CD14-positive monocyte (primary cell): ENCODE results near the gene RBM4B. TPM values are rescaled to one million over a fixed set of nuclear protein-coding genes. Genes with fewer than 3 reads are reported as not detected.

Experiments
- DNase-seq, 3 donors: peaks; one replicate each; pipeline ENCODE4 v3.0.0-alpha.2; 2011 to 2022
- H2AFZ ChIP-seq: 2 replicates; pipeline ENCODE4 v1.6.0; 2012; ENCODE audit warnings: mild to moderate bottlenecking, low read depth, low read length, inconsistent platforms; ENCODE audit not compliant: insufficient read depth, poor library complexity, severe bottlenecking
- H3K27ac ChIP-seq, 2 donors: 1 replicate in 1 of 2; 2 replicates in 1 of 2; pipeline ENCODE4 v1.5.1; 2012 to 2013; ENCODE audit warnings: low read length in 2 of 2, control low read depth in 1 of 2, inconsistent platforms in 1 of 2, low read depth in 1 of 2, mild to moderate bottlenecking in 1 of 2
- H3K27me3 ChIP-seq, 2 donors: one replicate each; pipeline versions ENCODE4 v1.6.0 to v1.6.1; 2011 to 2013; ENCODE audit warnings: low read length in 2 of 2; ENCODE audit not compliant: control insufficient read depth in 2 of 2, insufficient read depth in 2 of 2
- H3K36me3 ChIP-seq, 2 donors: replicated peaks in 1 of 2; 1 replicate in 1 of 2; 2 replicates in 1 of 2; pipeline versions ENCODE4 v1.5.1 to v1.6.1; 2012 to 2013; ENCODE audit warnings: low read length in 2 of 2, control low read depth in 1 of 2, inconsistent platforms in 1 of 2, mild to moderate bottlenecking in 1 of 2; ENCODE audit not compliant: insufficient read depth in 2 of 2, control insufficient read depth in 1 of 2
- H3K4me1 ChIP-seq, 2 donors: 1 replicate in 1 of 2; 2 replicates in 1 of 2; pipeline versions ENCODE4 v1.5.1 to v1.6.1; 2012 to 2013; ENCODE audit warnings: low read length in 2 of 2, control low read depth in 1 of 2, inconsistent platforms in 1 of 2, mild to moderate bottlenecking in 1 of 2, moderate library complexity in 1 of 2; ENCODE audit not compliant: insufficient read depth in 2 of 2, control insufficient read depth in 1 of 2
- H3K4me2 ChIP-seq: replicated peaks from 2 replicates; pipeline ENCODE3; 2012; ENCODE audit warnings: low read length, moderate library complexity, mild to moderate bottlenecking; ENCODE audit not compliant: poor library complexity, severe bottlenecking; ENCODE audit errors: extremely low read depth
- H3K4me3 ChIP-seq, 3 experiments: fragments of 200-600 bp in 1 of 3; sonication (generic) in 1 of 3; replicated peaks in 1 of 3; 1 replicate in 2 of 3; 2 replicates in 1 of 3; pipeline ENCODE4 v1.5.1; 2011 to 2013; ENCODE audit warnings: low read length in 3 of 3, mild to moderate bottlenecking in 3 of 3, control low read depth in 2 of 3, low read depth in 2 of 3, inconsistent platforms in 1 of 3, moderate library complexity in 1 of 3
- H3K79me2 ChIP-seq: 2 replicates; pipeline ENCODE4 v1.6.0; 2012; ENCODE audit warnings: mild to moderate bottlenecking, control low read depth, inconsistent platforms, low read length, moderate library complexity; ENCODE audit not compliant: insufficient read depth
- H3K9ac ChIP-seq: 2 replicates; pipeline ENCODE4 v1.6.0; 2017; ENCODE audit warnings: low read length, mild to moderate bottlenecking; ENCODE audit not compliant: insufficient read depth, poor library complexity, severe bottlenecking
- H3K9me3 ChIP-seq, 2 donors: replicated peaks in 1 of 2; 1 replicate in 1 of 2; 2 replicates in 1 of 2; pipeline versions ENCODE4 v1.5.1 to v1.6.1; 2012 to 2013; ENCODE audit warnings: low read length in 2 of 2, control low read depth in 1 of 2; ENCODE audit not compliant: control insufficient read depth in 1 of 2, insufficient read depth in 1 of 2
- H4K20me1 ChIP-seq: 2 replicates; pipeline ENCODE4 v1.6.0; 2012; ENCODE audit warnings: mild to moderate bottlenecking, low read length, control low read depth, moderate library complexity; ENCODE audit not compliant: insufficient read depth
- H3K27ac Mint-ChIP-seq, 7 donors: one replicate each; pipeline ENCODE4 v1.8.0; 2020; ENCODE audit warnings: mild to moderate bottlenecking in 7 of 7, mixed read lengths in 7 of 7, moderate library complexity in 6 of 7, inconsistent platforms in 2 of 7
- H3K27me3 Mint-ChIP-seq, 3 donors: one replicate each; pipeline ENCODE4 v1.8.0; 2021 to 2022; ENCODE audit warnings: low read depth in 3 of 3, mild to moderate bottlenecking in 3 of 3, mixed read lengths in 3 of 3, moderate library complexity in 3 of 3, inconsistent platforms in 1 of 3
- H3K36me3 Mint-ChIP-seq, 2 donors: one replicate each; pipeline ENCODE4 v1.8.0; 2020; ENCODE audit warnings: mixed read lengths in 2 of 2, inconsistent platforms in 1 of 2, mild to moderate bottlenecking in 1 of 2
- H3K4me1 Mint-ChIP-seq: one replicate; pipeline ENCODE4 v1.8.0; 2020; ENCODE audit warnings: mild to moderate bottlenecking, mixed read lengths
- H3K4me3 Mint-ChIP-seq, 2 donors: one replicate each; pipeline ENCODE4 v1.8.0; 2020; ENCODE audit warnings: mild to moderate bottlenecking in 2 of 2, mixed read lengths in 2 of 2, moderate library complexity in 1 of 2
- H3K9me3 Mint-ChIP-seq, 7 donors: one replicate each; pipeline ENCODE4 v1.8.0; 2020 to 2022; ENCODE audit warnings: mixed read lengths in 7 of 7, mild to moderate bottlenecking in 6 of 7, moderate library complexity in 6 of 7, inconsistent platforms in 2 of 7
- WGBS: methylation state at CpG from one replicate; pipeline ENCODE4 v1.1.5; 2013; ENCODE audit warnings: missing lambda C conversion rate; ENCODE audit not compliant: insufficient coverage; 5-methylcytosine and 5-hydroxymethylcytosine counted together
- intact Hi-C, 2 donors: fragments of 100-400 bp; cut with micrococcal nuclease; formaldehyde crosslinking; loops; one replicate each; pipeline versions ENCODE4 v1.15.0 to v1.15.1; 2023
- polyA plus RNA-seq, 3 donors: library from polyadenylated mRNA; depleted of rRNA in 1 of 3; unstranded in 2 of 3; stranded (reverse) in 1 of 3; fragments of 300-500 nt in 2 of 3; fragments of >200 nt in 1 of 3; fragmentation: Illumina TruSeq in 2 of 3; gene quantifications; 1 replicate in 2 of 3; 2 replicates in 1 of 3; pipeline ENCODE4 v1.2.3, GENCODE V29; 2012 to 2021
- TF ChIP-seq, protein P1 (sequence below): fragments of 200-600 bp; IDR thresholded peaks from one replicate; pipeline ENCODE4 v1.8.0; 2022; ENCODE audit warnings: antibody characterized with exemption, mild to moderate bottlenecking

RBM4B gene
- polyA plus RNA-seq, 3 donors, result 7.8 to 14.3 (median 11.2) TPM

DNA sequence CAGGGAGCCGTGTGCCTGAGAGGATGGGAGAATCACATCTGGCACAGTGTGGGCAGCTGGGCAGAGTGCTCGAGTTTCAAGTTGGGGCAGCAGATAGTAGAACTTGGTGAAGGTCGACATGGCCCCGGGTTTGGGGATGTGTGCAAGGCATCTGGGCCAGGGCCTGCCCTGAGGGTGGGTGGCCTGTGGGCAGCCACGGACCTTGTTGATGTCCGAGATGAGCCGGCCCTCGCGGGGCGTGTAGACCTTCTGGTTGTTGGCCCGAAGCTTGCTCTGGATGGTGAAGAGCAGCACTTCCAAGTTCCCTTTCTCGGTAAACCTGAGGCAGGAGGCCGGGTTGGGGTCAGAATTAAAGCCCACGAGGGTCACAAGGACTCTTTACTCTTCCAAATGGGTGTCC, 31.0 kb upstream of the RBM4B start:
- TF ChIP-seq, protein P1, sequence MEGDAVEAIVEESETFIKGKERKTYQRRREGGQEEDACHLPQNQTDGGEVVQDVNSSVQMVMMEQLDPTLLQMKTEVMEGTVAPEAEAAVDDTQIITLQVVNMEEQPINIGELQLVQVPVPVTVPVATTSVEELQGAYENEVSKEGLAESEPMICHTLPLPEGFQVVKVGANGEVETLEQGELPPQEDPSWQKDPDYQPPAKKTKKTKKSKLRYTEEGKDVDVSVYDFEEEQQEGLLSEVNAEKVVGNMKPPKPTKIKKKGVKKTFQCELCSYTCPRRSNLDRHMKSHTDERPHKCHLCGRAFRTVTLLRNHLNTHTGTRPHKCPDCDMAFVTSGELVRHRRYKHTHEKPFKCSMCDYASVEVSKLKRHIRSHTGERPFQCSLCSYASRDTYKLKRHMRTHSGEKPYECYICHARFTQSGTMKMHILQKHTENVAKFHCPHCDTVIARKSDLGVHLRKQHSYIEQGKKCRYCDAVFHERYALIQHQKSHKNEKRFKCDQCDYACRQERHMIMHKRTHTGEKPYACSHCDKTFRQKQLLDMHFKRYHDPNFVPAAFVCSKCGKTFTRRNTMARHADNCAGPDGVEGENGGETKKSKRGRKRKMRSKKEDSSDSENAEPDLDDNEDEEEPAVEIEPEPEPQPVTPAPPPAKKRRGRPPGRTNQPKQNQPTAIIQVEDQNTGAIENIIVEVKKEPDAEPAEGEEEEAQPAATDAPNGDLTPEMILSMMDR, result no peak
- Histone ChIP-seq H3K9me3 (no peaks in the 10 kb centered on the region), H2AFZ (no peak overlapping the region), H3K4me1 (no peaks in the 10 kb centered on the region), H3K4me2 (no peak overlapping the region), H3K36me3 (no peaks in the 10 kb centered on the region), H3K4me3 (no peak overlapping the region), H3K9ac (no peak overlapping the region), H4K20me1 (no peaks in the 10 kb centered on the region), H3K27ac (no peak overlapping the region), H3K79me2 (no peaks in the 10 kb centered on the region), H3K27me3 (no peaks in the 10 kb centered on the region)
- 96% methylated on average over 12 of the region's 14 CpGs for WGBS
- H3K4me1 Mint-ChIP-seq, result no peaks in the 10 kb centered on the region
- no peak overlapping the region for H3K27ac Mint-ChIP-seq
- no peak overlapping the region for H3K4me3 Mint-ChIP-seq
- no peaks in the 10 kb centered on the region for H3K9me3 Mint-ChIP-seq
- intact Hi-C loops, result no loop called here
- no peak for DNase-seq
- H3K36me3 Mint-ChIP-seq, result no peaks in the 10 kb centered on the region
- H3K27me3 Mint-ChIP-seq, result peaks cover 2 to 6% (median 4%) of the 10 kb centered on the region in 3 donors

DNA sequence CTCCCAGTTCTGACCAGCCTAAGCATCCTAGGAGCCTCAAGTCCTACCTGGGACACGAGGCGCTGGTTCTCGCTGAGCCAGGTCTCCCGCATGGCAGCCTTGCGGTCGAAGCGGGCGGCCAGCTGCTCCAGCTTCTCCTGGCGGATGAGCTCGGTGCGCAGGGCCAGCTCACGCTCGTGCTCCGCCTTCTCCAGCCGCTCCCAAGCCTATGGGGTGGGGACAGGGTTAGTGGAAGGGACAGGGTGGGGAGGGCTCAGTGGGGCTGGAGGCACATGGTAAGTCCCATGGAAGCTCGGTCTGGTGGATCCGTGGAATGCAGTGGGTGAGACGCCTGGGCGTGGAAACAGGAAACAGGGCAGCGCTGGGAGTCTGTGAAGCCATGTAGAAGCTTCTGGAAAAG, 30.4 kb upstream of the RBM4B start:
- Histone ChIP-seq H4K20me1 (no peaks in the 10 kb centered on the region), H3K4me2 (no peak overlapping the region), H3K4me3 (no peak overlapping the region), H3K27me3 (no peaks in the 10 kb centered on the region), H2AFZ (no peak overlapping the region), H3K36me3 (no peaks in the 10 kb centered on the region), H3K9me3 (no peaks in the 10 kb centered on the region), H3K9ac (no peak overlapping the region), H3K79me2 (no peaks in the 10 kb centered on the region), H3K27ac (no peak overlapping the region), H3K4me1 (no peaks in the 10 kb centered on the region)
- H3K27me3 Mint-ChIP-seq, result peaks cover 2 to 4% (median 4%) of the 10 kb centered on the region in 3 donors
- 92% methylated on average over 20 of the region's 20 CpGs for WGBS
- H3K4me1 Mint-ChIP-seq, result no peaks in the 10 kb centered on the region
- H3K36me3 Mint-ChIP-seq, result no peaks in the 10 kb centered on the region
- no peak overlapping the region for H3K4me3 Mint-ChIP-seq
- intact Hi-C loops, result no loop called here
- H3K9me3 Mint-ChIP-seq, result no peaks in the 10 kb centered on the region
- TF ChIP-seq, protein P1, result no peak
- no peak for DNase-seq
- peak overlapping the region in 2 of 7 donors; percentile 31 to 60 for H3K27ac Mint-ChIP-seq
